ENCODE data around the gene ABHD17A.

Gene ABHD17A

DNA sequence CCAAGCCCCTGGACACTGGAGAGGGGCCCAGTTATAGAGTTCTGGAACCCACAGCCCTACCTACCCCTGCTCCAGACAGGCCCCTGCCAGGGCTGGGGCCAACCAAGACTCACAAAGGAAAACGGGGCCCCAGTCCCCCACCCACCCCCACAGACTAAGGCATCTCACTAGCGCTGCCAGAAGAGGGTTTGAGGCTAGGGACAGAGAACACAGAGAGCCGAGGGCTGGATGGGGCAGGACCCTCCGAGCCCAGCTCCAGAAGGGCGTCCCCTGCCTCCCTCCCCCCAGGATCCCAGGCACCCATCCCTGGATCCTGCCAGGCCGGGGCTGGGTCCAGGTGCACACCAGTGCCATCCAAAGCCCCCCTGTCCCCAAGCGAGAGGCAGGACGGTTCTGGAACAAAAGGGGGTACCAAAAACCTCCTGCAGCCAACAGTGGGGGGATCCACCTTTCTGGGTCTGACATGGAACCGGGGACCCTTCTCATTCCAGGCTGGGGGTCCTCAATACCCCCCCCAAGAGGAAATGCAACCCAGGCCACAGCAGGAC is 32.6 kb downstream of the ABHD17A start:
- DNase-seq (ENCODE audit: low read depth) = no peak

DNA sequence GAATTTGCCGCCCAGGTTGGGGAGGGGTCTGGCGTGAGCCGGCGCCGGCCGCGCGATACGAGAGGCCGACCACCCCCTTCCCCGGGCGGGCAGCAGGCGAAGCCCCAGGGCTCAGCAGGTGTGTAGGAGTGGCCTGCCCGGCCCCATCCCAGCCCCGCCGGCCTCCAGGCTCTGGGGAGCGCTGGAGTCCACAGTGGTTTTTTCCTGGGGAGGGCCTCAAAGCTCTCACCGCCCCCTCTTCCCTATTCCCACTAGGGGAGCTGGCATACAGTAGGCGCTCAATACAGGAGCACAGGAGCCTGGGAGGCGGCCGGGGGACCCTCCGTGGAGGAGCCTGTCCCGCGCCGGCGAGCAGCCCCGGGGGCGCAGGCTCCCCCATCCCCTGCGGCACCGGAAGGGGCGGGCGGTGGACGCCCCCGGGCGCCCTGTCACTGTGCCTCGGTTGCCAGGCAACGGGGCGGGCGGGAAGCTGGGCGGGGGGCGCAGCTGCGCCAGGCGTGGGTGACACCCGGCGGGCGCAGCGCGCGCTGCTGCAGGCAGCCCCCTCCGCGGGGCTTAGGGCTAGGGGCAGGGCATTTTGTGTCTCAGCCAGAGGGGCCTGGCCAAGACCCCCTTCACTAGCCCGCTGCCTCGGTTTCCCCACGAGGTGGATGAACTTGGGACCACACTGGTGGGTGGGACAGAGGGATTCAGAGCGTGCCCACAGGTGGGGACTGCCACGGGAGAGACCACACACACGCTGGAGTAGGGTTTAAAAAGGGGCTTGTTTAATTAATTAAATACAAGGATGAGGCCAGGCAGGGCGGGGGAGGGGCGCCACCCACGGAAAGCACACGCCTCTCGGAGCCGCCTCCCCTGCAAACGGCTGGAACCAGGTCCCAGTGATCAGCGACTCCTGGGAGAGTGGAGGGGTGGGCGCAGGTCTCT is 33.4 kb downstream of the ABHD17A start:
- DNase-seq (ENCODE audit: low read depth) = no peak

DNA sequence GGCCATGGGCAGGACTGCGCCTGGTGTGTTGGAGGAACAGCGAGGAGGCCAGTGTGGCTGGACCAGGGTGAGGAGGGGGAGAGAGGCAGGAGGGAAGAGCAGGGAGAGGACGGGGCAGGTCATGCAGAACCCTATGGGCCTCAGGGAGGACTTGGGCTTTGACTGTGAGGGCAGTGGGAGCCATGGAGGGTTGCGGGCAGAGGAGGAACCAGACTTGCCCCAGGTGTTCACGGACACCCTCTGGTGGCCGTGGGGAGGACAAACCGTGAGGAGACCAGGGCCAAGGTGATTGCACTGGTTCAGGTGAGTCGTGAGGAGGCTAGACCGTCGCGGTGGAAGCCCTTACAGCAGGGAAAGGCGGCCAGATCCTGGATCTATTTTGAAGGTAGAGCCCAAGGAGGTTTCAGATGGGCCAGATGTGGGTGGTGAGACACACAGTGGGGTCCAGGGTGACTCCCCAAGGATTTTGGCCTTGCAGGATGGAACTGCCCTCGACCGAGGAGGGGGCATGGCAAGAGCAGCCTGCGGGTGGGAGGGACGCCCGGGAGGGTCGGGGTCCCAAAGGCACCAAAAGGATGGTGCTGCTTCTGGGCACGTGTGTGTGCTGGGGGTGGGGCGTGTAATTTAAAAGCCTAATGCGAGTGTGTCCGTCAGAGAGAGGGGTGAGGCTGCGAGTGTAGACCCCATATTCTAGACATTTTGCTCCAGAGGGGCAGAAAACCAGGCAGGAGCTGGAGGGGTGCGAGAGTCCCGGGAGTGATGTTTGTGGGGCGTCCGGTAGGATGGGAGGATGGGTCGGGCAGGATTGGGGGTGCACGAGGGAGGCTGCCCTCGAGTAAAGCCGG is 34.3 kb downstream of the ABHD17A start:
- no peak for DNase-seq (ENCODE audit: low read depth)

DNA sequence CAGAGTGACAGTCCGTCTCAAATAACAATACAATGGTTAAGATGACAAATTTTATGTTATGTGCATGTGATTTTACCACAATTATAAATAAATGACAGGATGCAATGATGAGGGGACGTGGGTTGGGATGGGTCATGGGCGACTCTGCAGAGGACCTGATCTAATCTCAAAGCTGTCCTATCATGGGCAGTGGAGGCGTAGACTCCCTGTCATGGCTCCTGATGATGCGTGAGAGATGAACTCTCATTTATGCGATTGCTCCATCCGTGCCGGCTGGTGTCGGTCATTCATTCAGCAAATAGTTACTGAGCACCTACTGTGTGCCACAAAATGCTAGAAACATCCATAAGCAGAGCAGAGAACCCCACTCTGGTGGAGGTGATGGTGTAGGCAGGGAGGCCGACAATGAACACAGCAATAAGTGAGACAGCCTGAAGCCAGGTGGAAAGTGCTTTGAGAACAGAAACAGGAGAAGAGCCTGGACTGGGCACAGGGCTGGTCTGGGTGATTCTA is 35.4 kb downstream of the ABHD17A start:
- DNase-seq (ENCODE audit: low read depth) = no peak

- DNase-seq (ENCODE audit: low read depth) = no peak
Measured at GRCh38 chr19:1849132-1849474, 36.2 kb downstream of the ABHD17A start.

DNA sequence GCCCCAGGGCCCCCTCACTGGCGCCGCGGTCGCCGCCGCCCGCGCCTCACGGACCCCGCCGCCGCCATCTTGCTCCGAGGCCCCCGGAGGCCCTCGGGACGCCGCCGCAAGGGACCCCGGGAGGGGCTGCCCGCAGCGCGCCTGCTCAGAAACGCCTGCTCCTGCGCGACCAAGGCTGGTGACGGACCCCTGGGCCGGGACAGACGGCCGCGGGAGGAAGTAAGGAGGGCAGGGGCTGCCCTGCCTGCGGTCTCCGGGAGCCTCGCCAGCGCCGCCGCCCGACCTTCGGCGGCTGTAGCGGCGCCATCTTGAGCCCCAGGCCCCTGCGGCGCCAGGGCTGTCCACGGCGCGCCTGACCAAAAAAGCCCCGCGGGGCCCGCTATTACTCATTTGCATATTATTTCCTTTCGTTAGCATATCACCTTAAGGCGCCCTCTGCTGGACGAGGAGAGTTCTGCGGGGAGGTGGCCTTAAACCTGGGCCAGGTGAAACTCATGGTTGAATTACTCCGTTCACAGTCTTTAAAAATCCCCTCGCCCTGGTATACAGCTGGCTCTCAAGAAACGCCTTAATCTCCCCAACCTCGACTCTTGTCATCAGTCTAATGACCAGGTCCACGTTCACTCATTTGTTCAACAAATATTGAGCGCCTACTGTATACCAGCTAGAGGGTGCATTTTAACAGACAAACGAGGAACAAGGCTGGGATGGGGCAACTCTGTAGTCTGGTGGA is 36.7 kb downstream of the ABHD17A start, which contains the start of gene REXO1:
REXO1 (minus strand) TSS at position 85 of the 733 bp plus-strand sequence. CDS start 125 bp downstream, outside the sequence.
- DNase-seq (ENCODE audit: low read depth) = peak; percentile 77

DNA sequence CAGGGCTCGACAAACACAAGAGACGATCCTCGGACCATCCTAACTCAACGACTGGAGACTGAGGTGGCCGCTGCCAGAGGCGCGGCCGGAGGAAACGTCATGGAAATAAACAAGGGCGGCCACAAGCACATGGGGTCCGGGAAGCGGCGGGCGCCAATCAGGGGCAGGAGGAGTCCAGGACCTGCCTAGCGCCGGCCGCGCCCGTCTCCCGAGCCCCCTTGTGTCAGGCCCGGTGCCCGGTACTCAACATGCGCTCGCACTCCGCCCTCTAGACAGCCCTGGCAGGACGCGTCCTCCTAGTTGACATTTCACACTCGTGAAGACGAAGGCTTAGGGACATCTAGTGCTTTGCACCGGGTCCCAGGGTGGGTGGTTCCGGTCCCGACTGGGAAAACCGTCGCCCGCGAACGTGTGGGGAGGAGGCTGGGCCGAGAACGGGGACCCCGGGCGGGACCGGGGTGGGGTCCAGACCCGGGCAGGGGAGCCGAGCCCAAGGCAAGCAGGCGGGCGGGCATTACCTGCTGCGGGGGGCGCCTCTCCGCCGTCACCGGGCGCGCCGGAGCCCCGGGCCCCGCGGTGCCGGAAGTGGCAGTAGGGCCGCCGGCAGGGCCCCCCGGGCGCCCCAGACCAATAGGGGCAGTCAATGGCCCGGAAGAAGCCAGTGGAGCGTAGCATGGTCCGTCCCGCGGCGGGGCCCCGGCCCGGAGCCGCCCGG is 37.5 kb downstream of the ABHD17A start:
- no peak for DNase-seq (ENCODE audit: low read depth)

DNA sequence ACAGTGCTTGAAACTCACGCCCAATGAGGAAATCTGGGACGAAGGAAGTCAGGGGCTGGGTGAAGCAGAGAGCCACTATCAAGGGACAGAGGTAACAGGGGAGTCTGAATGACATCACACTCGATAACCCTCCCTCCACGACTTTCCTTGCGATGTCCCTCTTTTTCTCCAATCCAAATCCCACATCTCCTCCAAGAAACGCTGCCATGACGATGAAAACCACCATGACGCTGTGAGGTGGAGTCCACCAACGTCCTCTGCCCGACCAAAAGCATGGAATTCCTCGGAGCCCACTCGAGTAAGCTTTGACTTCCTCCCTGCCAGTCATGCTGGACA is 38.0 kb downstream of the ABHD17A start:
- no peak for DNase-seq (ENCODE audit: low read depth)

DNA sequence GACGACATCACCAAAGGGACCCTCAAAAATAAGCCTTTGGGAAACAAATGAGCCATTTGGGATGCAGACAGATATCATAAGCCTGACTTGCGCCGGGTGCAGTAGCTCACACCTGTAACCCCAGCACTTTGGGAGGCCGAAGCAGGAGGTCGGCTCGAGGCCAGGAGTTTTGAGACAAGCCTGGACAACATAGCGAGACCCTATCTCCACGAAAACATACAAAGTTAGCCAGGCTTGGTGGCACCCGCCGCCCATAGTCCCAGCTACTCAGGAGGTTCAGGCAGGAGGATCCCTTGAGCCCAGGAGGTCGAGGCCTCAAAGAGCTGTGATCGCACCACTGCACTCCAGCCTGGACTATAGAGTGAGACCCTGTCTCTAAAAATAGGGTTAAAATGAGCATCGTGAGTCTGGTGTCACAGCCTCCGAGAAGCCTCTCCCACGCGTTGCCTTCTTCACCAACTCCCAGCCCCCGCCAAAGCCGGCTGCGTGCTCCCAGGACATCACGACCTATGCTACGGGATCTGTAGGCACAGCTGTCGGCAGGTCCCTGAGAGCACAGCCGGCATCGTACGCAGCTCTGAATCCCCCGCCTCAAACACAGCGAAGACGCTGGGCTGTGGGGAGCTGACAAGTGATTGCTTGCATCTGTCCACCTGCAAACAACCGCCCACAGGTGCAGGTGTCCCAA is 38.6 kb downstream of the ABHD17A start:
- DNase-seq (ENCODE audit: low read depth) = no peak

- no peak for DNase-seq (ENCODE audit: low read depth)
Measured at GRCh38 chr19:1845642-1846041, 39.7 kb downstream of the ABHD17A start.

- DNase-seq (ENCODE audit: low read depth) = no peak
Measured at GRCh38 chr19:1845125-1845515, 40.2 kb downstream of the ABHD17A start.

- no peak for DNase-seq (ENCODE audit: low read depth)
Measured at GRCh38 chr19:1844513-1845124, 40.7 kb downstream of the ABHD17A start.

DNA sequence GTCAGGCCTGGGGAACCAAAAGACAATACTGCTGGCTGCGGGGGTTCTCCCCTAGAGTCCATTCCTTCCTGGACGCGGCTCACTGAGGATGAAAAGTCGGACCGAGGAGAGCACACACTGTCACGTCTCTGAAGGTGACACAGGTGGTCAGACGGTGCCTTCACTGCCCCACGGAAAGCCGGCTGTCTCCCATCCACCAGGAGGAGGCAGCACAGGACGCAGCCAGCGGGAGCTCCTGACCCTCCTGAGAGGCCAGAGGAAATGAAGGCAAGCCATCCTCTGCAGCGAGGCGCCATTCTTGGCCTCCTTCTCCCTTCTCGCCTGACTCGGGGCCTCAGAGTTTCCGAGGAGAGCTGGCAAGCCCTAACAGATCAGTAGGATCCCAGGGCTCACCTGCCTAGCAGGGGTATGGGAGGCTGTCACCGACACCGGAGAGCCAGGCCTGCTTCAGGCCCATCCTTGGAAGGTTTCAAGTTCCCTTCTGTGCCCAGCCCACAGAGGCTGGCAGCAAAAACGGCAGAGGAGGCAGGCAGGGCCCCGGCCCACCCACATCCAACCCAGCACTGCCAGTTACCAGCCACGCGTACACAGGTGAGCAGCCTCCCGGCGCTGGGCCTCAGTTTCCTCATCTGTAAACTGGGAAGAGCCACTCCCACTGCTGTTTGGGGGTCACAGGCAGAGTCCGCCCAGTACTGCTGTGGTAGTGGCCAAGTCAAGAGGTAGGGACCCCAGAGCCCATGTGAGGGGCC is 41.5 kb downstream of the ABHD17A start:
- DNase-seq (ENCODE audit: low read depth) = no peak

DNA sequence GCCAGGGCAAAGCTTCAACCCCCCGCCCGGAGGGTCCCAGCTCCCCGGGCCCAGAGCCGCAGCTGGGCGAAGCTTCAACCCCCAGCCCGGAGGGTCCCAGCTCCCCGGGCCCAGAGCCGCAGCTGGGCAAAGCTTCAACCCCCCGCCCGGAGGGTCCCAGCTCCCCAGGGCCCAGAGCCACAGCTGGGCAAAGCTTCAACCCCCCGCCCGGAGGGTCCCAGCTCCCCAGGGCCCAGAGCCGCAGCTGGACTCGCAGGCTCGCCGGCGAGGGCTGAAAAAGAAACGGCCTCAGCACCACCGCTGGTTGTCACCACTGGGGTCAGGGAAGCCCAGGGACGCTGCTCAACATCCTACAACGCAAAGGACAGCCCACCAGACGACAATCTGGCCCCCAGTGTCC is 42.2 kb downstream of the ABHD17A start:
- no peak for DNase-seq (ENCODE audit: low read depth)

- DNase-seq (ENCODE audit: low read depth) = no peak
Measured at GRCh38 chr19:1841209-1841924, 43.9 kb downstream of the ABHD17A start.

DNA sequence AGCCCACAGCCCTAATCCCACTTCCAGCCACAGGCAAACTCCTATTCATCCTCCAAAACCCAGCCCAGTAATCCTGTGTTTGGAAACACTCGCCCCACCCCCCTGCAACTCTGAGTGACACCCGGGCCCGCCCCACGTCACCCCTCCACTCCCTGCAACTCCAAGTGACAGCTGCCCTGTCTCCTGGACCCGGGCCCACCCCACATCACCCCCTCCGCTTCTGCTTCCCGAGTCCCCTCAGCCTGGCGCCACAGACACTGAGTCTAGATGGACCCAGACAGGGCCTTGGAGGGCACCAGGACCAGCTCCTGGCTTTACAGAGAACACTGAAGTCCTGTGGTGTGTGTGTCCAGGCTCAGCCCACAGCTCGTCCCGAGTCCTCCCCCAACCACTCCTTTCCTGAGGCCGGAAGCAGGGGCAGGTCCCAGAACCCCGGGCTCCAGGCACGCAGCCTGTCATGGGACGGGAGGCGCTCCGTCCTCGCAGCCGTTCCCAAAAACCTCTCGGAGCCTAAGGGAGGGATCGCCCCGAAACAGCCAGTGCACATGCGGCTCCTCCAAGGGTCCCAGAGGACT is 44.7 kb downstream of the ABHD17A start:
- no peak for DNase-seq (ENCODE audit: low read depth)

- no peak for DNase-seq (ENCODE audit: low read depth)
Measured at GRCh38 chr19:1839658-1840540, 45.4 kb downstream of the ABHD17A start.

Measured in HS-5 (cell line).